Activated T-cell treated with anti-CD3 and anti-CD28 coated beads for 1 hour (primary cell): ENCODE measurements around the gene PPT2.
"Not testable (repeated sequence)": the region's sequence is repeated elsewhere in the genome, so short reads cannot be mapped to it uniquely, and the experiment has no call there.

Experiments
- DNase-seq: peaks from one replicate; pipeline ENCODE4 v3.0.0-alpha.2; 2020; ENCODE audit warnings: low read depth

The PPT2 gene

DNA sequence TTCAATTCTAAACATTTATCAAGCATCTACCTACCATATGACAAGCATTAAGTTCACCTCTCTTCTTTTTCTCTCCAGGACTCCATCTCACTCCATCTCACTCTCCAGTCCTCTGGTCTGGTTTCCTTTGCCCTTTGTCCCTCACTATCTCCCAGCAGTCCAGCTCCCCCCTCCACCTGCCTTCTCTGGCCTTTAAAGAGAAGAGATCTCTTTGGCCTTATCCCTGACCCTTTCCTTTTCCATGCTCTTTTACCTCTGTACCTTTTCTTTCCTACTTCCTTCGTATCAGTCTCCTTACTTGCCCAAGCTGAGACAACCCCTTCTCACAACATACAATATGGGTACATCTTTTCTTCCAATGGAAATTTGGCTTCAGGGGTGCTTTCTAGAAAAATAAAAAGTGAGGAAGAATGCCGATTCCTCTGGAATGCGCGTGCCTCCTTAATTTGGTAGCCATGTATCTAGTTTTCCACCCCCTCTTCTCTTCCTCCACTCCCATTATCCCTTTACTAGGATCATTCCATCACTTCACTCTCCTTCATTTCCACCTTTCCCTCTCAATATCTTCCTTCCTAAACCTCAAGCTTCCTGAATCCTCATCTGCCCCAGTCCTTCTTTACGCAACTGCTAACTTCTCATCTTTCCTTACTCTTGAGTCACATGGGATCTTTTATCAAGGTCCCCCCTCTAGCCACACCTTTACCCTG lies 22.7 kb downstream of the PPT2 start:
- DNase-seq = no peak

DNA sequence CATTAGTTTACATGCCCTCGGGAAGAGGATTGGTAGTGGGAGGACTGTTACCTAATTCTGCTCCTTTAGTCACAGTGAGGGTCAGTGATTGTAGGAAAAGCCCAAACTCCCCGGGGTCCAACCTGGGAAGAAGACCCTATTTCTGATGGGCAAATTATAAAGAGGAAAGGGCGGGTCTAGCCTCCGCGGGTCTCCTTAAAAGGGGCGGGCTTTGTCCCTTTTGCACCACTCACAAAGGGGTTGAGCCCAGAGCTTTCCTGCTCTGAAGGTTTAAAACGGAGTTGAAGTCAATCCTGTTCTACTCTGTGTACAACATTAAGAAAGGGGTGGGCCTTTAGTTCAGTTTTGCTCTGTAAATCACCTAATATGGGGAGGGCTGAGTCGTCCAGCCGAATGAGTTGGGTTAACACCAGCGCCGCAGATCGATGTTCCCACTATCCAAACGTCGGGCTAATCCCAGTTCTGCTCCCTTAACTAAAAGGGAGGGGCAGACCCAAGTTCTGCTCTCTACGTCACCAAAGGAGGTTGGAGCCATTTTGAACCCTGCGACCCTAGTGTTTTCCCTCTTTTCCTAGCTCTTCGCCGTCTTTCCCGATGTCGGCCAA lies 23.3 kb downstream of the PPT2 start:
- DNase-seq = no peak

DNA sequence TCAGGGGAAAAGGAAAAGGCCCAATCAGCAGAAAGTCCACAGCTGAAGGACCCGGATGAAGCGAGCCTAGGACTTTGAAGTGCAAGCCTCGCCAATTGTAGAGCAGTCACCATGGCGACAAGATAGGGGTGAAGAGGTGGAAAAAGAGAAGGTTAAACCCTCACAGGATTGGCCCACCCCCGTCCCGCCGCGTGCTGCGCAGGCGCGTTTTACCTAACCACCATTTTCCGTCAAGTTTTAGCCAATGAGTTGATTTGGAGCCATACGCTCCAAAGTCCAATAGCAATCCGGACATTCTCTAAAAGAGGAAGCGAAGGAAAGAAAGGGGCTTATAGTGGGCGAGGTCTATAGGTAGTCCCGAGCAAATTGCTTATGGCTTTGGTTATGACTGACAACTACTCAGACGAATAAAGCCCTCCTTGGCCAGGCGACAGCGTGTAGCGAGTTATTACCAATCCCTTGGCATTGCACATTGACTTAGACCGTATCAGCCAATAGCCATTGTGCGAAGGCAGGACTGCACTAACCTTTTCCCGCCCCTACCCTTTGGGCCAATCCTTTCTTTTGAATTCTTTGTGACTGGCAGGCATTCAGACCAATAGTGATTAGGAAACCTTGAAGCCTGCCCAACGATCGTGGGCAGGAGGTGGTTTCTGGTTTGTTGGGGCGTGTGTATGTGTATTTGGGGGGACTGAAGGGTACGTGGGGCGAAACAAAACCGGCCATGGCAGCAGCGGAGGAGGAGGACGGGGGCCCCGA lies 24.0 kb downstream of the PPT2 start, which contains the start of gene RNF5:
Gene RNF5 (plus strand): TSS at position 618 of the 759 bp plus-strand sequence. CDS start 107 bp downstream, at position 725.
- DNase-seq = peak; percentile 87

DNA sequence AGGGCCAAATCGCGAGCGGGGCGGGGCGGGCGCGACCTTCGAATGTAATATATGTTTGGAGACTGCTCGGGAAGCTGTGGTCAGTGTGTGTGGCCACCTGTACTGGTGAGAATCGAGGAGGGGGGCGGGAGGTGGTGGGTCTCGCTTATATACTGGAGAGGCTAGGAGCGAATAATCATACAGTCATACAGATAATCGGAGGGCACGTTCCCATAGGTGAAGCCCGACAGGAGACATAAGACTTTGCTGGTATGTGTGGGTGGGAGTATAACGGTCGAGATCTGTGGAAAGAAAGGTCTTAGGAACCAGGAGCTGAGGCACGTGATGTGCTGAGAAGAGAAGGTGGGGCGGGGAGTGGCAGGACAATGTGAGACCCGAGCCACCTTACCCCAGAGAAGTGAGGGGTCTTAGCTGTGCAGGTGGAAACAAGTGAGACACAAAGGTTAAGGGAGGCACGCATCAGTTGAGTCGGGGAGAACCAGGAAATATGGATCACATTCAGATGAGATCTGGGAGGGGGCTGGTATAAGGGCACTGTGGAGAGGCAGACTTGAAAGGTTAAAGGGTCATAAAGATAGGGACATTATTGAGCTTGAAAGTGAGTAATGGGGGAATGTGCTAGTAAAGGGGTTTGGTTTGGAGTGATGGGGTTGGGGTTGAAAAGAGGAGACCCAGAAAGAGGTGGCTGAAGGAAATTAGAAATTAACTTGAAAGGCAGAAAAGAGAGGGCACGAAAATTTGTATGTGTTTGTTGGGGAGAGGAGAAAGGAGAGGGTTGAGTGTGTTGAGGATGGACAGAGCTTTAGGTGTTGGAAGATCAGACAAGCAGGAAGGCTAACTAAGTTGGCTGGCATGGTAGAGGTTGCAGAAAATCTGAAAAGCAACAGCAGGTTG lies 24.9 kb downstream of the PPT2 start:
- no peak for DNase-seq

DNA sequence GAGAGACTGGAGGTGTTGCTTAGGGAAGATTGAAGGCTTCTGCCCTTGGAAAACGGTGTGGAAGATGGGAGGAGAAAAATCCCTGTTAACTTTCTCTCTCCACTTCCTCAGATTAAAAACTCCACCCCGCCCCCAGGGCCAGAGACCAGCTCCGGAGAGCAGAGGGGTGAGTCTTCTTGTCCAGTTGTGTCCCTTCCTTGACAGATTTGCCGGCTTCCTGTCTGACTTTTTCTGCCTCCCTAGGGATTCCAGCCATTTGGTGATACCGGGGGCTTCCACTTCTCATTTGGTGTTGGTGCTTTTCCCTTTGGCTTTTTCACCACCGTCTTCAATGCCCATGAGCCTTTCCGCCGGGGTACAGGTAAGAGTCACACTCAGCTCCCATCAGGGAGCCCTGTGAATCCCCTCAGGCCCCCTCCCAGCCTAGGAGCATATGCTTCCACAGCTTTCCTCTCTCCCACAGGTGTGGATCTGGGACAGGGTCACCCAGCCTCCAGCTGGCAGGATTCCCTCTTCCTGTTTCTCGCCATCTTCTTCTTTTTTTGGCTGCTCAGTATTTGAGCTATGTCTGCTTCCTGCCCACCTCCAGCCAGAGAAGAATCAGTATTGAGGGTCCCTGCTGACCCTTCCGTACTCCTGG lies 25.9 kb downstream of the PPT2 start:
- DNase-seq = no peak

DNA sequence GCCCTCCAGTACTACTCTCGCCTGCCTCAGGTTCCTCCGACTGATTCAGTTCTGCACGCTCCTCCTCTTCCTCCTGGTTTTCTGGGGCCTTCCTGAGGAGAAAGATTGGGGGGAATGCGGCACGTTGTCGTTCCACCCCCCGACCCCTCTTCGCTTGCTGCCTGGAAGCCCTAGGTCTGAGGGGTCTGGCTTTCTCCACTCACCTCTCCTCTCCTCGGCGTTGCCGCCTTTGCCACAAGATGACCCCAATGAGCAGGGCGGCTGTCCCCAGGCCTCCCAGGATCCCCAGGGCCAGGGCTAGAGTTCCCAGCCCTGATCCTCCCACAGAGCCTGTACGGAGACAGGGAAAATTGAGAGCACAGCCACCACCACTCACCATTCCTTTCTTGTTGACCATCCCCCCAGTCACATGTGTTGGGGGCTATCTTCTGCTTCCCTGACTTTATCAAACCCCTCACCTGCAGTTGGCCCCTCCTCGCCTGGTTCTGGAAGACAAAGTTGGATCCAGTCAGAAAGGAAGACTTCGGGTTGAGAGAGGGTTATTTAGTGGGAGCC lies 27.3 kb downstream of the PPT2 start:
- no peak for DNase-seq

DNA sequence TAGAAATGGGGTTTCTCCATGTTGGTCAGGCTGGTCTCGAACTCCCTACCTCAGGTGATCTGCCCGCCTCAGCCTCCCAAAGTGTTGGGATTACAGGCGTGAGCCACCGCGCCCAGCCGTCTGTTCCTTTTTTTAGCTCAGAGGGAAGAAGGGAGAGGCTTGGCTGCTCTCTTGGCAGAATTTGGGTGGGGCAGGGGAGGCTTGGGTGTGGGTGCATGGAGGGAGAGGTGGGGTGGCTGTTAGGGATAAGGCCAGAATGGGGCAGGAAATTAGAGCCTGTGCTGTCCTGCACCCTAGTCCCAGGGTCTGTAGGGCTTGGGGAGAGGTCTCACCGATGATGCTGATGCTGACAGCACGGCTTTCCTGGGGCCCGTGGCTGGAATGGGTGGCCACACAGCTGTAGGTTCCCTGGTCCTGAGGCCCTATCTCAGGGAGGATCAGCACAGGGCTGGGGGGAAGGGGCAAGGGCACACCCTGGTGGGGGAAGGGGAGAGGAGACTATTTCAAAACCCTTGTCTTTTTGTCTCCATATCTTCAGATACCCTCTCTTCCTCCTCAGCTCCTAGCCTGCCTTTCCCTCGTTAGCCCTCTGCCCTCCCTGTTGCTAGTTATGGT lies 28.1 kb downstream of the PPT2 start:
- no peak for DNase-seq

DNA sequence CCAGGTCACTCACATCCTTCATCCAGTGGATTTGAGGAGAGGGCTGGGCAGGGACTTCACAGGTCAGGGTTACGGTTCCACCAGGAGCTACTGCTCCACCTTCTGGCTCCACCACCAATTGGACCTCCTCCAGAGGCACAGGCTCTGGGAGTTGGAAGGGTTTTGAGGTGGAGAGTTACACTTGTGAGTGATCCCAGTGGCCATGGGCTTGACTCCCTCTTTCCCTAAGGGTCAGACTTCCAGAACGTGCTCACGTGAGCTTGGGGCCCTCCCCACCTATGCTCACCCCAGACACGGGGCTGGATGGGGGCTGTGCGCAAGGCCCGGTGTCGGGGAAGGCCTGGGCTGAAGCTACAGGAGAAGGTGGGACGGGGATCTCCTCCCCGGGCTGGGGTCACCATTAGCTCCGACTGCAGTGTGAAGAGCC lies 28.6 kb downstream of the PPT2 start:
- no peak for DNase-seq

DNA sequence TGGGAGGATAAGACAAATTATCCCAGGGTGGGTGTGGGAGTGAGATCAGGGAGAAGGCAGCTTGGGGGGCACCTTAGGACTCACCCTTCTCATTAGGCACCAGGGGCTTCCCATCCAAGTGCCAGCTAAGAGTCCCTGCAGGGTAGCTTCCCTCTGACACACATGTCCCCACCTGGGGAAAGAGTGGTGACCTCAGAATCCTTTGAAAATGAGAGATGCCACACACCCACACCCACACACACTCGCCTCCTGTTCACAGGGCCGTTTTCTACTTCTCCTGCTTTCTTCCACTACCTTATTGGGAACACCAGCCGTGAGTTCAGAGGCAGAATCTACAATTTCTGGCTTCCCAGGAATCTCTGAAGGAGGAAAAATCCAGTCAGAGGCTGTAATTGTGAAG lies 29.1 kb downstream of the PPT2 start:
- no peak for DNase-seq

DNA sequence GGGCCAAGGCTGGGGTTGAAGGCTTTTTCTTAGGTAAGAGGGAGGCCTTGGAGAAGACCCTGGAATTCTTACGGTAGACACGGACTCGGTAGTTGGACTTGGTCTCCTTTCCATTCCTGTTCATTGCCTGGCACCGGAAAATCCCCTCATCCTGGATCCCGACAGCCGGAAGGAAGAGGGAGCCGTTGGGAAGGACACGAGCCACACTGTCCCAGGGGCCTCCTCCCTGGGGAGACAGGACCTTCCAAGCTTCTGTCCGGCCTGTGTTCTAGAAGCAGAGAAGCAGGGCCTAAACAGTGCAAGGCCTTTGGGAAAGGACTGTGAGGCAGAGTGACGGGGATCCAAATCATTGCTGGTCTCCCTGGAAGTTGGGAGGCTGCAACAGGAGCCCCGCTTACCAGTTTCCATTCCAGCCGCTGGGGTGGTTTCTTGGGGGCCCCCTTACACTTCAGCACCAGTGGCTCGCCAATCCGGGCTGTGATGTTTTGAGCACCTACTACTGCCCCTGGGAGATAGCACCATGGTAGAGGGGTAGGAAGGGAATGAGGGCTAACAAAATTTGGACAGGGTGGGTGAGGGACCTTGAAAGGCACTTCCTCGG lies 29.6 kb downstream of the PPT2 start:
- no peak for DNase-seq

DNA sequence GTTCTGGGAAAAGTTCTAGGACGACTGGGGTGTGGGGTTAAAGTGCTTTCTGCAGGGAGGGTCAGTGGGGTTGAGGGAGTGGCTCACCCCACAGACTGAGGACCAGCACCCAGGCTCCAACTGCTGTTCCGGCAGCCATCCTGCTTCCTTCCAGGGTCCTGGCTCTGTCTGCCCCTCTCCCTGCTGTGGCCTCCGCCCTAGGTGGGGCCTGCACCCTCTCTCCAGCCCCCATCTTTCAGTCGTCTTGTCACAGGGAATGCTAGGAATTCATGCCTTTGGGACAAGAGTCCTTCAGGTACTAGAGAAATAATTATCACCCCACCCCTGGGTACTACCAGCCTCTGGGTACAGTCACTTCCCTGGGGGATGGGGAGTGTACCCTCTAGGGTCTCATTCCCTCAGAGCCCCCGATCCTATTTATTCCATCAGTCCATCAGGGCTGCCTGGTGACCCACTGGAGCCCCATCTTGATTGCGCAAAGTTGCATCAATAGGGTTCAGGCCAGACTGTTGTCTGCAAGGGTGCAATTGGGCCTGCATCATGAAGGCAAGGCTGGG lies 30.2 kb downstream of the PPT2 start, which contains the start of gene AGER:
Gene AGER (minus strand): TSS at position 170 of the 557 bp plus-strand sequence. CDS start 31 bp downstream, at position 139.
- no peak for DNase-seq

DNA sequence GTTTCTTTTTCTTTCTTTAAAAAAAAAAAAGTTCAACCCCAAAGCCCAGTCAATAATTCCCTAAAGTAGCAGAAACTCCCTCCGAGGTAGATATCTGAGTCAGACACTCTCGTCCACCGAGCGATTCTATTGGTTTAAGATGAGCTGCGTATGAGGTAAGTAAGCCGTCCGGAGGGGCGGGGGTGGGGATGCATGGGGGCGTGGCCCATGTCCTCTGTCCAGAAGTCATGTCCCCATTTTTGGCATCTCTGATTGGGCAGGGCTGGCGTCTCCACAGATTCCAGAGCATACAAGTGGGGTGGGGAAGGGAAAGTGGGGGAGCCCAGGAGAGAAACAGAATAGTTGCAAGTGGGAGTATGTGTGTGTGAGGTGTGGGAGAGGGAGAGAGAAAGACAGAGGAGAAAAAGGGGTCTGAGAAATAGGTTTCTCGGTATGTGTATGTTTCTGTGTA lies 31.8 kb downstream of the PPT2 start:
- not testable (repeated sequence) for DNase-seq

DNA sequence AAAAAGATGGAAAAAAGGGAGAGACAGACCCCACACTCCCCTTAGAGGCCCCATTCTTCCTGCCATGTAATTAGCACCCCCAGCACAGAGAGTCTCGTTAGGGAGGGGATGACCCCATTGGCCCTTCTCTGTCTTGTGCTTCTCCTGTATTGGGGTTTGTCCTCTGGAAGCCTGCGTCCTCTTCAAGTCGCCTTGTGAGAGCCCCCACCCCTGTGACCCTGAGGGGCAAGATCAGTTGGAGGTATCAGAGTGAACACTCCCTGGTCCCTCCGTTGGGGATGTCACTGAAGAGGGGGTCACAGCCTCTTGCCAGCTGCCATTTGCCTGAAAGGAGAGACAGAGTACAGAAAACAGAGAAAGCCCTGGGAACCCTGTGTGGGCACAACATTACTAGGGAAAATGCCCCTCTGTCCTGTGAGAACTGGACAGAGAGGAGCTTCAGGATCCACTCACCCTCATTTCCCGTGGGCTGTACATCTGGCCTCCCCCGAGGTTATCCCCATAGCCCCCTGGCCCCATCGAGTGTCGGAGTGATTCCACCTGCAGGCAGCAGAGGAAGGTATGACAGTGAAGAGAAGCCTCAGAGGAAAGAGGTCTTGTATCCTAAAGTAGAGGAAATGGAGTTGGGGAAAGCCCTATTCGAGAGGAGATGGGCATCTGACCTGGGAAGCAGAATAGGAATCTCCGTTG lies 32.4 kb downstream of the PPT2 start:
- DNase-seq = not testable (repeated sequence)

DNA sequence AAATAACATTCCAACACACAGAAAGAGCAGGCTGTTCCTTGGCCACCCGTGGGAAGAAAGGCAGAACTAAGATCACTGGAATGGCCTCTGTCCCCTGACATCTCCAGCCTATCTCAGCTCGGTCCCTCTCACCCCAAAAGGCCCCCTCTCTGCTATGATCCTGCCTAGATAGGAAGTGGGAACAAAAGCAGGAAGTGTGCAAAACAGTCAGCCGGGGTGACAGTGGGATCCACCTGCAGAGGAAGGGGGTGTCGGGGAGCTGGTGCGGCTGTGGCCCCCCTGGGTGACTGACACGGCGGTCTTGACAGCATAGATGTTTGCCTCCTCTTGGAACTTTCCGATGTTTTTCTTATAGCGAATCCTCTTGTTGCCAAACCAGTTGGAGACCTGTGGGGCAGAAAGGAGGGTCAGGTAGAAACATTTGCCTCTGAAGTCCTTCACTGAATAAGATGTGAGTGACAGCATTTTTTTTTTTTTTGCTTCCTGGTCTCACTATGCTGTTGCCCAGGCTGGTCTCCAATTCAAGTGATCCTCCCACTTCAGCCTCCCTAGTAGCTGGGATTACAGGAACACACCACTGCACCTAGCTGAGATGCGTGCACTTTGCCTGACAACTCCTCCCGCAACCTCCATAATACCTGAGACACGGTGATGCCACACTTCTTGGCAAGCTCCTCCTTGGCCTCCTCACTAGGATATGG lies 33.2 kb downstream of the PPT2 start:
- no peak for DNase-seq

DNA sequence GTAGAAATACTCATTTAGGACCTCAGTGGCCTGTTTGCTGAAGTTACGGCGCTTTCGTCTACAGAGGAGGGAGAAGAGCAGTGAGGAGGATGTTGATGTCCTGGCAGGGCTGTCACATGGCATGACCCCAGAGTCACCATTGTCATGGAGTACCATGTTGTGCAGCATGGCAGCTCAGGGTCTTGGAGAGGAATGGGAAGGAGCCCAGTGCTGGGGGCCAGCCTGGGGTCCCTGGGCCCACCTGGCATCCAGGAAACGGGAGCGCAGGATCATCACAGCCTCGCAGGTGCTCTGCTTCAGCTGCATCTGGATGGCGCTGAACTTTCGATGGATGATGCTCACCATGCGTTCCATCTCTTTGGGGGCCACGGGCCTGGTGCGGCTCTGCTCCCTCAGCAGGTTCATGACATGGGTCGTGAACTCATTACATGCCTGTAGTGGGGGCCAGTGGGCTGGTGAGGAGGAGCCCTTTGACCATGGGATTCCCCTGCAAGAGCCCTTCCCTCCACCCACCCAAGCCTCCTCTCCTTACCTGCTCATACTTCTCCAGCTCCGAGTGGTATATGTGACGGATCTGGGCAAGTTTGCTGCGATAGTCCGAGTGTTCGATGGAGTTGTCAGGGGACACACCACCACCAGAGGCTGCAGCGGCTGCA lies 33.9 kb downstream of the PPT2 start:
- DNase-seq = not testable (repeated sequence)

DNA sequence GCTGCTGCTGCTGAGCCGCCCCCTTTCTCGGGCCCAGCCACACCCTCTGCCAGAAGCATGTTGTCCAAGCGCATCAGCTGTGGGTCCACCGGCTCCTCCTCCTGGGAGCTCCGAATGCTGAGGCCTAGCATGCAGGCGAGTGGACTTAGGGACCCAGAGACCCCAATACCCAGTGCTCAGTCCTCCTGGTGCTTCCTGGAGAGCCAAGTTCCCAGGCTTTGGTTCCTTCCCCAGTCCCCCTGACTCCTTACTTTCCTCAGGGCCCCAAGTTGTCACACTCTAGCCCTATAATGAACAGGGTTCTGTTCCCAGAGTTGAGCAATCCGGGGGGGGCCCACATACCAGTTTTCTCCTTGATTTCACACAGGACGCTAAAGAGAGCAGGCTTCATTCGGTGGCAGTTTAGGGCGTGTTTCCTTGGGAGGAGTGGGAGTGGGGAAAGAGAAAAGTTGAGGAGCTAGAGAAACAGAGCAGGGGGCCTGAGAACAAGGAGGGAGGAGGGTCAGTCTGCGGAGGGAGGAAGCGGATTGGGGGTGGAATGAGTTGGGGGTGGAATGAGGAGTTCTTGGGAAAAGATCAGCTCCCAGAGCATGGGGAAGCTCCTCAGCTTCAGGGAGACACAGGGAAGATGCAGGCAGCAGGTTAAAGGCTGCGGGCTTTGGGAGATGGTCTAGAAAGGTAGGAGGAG lies 34.6 kb downstream of the PPT2 start:
- no peak for DNase-seq

DNA sequence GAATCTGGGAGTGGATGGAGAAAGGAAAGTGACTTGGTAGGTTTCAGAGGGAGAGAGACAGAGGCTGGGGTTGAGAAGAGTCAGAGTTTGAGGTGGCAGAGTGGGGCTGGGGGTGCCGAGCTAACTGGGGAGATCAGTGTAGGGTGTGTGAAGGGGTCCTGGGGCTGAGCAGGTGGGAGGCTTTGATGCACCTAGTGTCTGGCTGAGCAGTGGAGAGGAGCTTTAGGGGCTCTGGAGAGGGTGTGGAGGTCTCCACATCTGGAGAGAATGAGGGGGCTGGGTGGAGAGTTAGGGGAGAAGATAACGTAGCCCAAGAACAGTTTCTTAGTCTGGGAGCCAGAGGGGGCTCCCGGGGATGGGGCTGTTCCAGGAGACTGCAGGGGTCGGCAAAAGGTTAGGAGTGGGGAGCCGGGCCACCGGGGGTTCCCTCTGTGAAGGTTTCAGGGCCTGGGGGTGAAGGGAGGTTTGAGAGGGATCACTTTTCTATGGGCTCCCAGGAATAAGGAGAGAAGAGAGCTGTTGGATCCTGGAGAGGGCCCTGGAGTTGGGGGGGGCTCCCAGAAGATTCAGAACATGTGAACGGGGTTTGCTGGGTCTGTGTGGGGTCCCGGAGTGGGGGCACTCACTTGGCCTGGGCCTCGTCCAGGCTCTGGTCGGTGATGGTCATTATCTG lies 35.3 kb downstream of the PPT2 start:
- DNase-seq = no peak
